HepG2 (cell line): ENCODE data around the gene TM4SF4.

Experiments used
- CTCF ChIP-seq: sonication (generic); formaldehyde crosslinking; IDR thresholded peaks from 2 replicates; pipeline ENCODE4 v1.5.0; 2020; ENCODE audit warnings: mild to moderate bottlenecking, missing genetic modification reagents, moderate library complexity
- POLR2AphosphoS5 ChIP-seq: IDR thresholded peaks from 2 replicates; pipeline ENCODE4 v1.6.1; 2012; ENCODE audit warnings: low read depth, low read length

DNA sequence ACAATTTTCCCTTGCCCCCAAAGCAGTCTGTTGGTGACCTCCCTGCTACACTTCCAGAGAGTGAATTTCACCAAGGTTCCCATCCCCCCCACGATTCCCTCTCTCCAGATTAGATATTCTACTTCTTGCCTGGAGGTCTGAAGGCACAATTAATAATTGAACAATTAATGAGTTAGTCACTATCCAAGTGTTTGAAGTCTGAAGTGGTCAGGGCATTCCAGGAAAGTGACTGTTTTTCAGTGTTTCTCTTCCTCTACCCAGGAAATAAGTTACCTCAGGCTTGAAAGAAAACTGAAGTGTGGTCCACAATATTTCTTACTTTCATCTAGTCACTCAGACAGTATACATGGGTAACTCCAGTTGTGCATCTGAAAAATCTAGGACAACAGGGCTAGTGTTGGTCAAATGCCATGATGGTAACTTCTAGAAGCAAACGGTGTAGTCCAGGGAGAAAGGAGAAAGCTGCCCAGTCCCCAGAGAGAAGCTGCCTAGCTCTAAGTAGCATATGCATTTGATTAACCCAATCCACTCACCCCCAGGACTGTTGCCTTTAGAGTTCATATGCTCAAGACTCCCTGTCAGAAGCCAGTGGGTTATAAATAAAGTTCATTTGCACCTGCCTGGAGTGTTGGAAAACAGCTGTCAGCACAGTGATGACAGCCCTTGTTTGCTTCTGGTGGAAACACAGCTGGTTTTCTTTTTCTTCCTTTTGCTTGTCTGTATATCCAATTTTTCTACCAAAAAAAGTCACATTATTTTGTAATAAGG is 2.3 kb upstream of the TM4SF4 start:
- TF ChIP-seq POLR2AphosphoS5 (no peak), CTCF (CRISPR knock-in tag) (no peak)
